Measurements from ENCODE around the gene CASK.
"Not testable (repeated sequence)": the region's sequence is repeated elsewhere in the genome, so short reads cannot be mapped to it uniquely, and the experiment has no call there.

The CASK gene

DNA sequence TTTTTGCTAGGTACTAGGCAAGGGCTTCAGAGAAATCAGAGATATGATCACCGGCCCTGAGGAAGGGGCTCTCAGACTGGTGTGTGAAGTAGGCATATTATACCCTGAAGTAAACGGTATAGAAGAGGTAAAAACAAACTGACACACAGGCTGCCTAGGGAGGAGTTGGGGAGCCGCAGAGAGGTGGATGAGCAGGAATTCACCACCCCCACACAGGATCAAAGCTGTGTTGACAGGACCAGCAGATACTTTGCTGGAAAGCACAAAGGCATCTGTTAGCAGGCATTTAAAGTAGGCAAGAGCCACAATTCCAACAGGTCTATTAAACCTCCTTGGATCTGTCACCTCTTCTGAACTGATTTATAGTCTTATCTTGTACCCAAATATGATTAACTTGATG is 306.4 kb downstream of the CASK start:
- H3K27me3 ChIP-seq (ENCODE audit: low read depth, low read length), result no peaks in the 10 kb centered on the region
- no peaks in the 10 kb centered on the region for H3K9me3 ChIP-seq (ENCODE audit: control insufficient read depth in 1 of 2, low read length in 2 of 2)
- no peak overlapping the region for H3K4me3 ChIP-seq (ENCODE audit: low read depth in 1 of 2, low read length in 2 of 2)
- H3K36me3 ChIP-seq (ENCODE audit: control insufficient read depth in 1 of 2, insufficient read depth in 2 of 2, low read length in 2 of 2), result no peaks in the 10 kb centered on the region
- H3K4me1 ChIP-seq (ENCODE audit: control insufficient read depth in 1 of 2, insufficient read depth in 2 of 2, low read length in 2 of 2), result no peaks in the 10 kb centered on the region
- H3K27ac ChIP-seq (ENCODE audit: low read length), result no peak overlapping the region

DNA sequence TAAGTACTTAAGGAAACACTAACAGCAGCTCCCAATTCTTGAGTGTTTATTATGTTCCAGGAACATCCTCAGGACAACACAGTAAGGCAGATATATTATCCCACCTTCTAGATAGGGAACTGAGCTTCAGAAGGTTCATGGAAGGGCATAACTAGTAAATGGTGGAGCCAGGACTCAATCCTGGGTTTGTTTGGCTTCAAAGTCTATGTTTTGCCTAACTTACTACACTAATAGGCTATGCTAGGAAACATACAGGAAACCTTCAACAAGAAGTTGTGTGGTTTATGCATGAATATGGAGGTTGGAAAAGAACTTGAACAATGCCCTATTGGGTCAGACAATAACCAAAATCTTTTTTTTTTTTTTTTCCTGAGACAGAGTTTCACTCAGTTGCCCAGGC is 307.1 kb downstream of the CASK start:
- H3K4me1 ChIP-seq (ENCODE audit: control insufficient read depth in 1 of 2, insufficient read depth in 2 of 2, low read length in 2 of 2), result no peaks in the 10 kb centered on the region
- no peaks in the 10 kb centered on the region for H3K36me3 ChIP-seq (ENCODE audit: control insufficient read depth in 1 of 2, insufficient read depth in 2 of 2, low read length in 2 of 2)
- H3K9me3 ChIP-seq (ENCODE audit: control insufficient read depth in 1 of 2, low read length in 2 of 2), result no peaks in the 10 kb centered on the region
- H3K27me3 ChIP-seq (ENCODE audit: low read depth, low read length), result no peaks in the 10 kb centered on the region
- no peak overlapping the region for H3K4me3 ChIP-seq (ENCODE audit: low read depth in 1 of 2, low read length in 2 of 2)
- no peak overlapping the region for H3K27ac ChIP-seq (ENCODE audit: low read length)

DNA sequence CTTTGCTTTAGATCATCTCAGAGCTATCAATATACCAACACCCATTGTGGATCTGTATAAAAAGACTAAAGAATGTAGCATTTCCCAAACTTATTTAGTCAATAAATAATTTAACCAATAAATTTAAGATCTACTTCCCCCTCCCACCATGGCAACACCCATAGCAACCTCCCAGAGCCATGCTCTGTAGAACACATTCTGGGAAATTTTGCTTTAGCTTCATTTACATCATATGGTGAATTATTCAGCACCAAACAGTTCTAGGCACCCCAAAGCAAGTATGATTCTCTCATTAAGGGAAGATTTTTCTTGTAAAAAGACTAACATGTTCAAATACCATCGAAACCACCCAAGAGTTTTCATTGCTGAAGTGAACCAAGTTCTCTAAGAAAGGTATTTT is 315.1 kb downstream of the CASK start:
- Histone ChIP-seq H3K9me3 (ENCODE audit: control insufficient read depth in 1 of 2, low read length in 2 of 2) (no peaks in the 10 kb centered on the region), H3K27me3 (ENCODE audit: low read depth, low read length) (no peaks in the 10 kb centered on the region), H3K4me3 (ENCODE audit: low read depth in 1 of 2, low read length in 2 of 2) (no peak overlapping the region), H3K36me3 (ENCODE audit: control insufficient read depth in 1 of 2, insufficient read depth in 2 of 2, low read length in 2 of 2) (no peaks in the 10 kb centered on the region), H3K4me1 (ENCODE audit: control insufficient read depth in 1 of 2, insufficient read depth in 2 of 2, low read length in 2 of 2) (peaks cover 0 to 3% of the 10 kb centered on the region in 2 donors), H3K27ac (ENCODE audit: low read length) (no peak overlapping the region)

DNA sequence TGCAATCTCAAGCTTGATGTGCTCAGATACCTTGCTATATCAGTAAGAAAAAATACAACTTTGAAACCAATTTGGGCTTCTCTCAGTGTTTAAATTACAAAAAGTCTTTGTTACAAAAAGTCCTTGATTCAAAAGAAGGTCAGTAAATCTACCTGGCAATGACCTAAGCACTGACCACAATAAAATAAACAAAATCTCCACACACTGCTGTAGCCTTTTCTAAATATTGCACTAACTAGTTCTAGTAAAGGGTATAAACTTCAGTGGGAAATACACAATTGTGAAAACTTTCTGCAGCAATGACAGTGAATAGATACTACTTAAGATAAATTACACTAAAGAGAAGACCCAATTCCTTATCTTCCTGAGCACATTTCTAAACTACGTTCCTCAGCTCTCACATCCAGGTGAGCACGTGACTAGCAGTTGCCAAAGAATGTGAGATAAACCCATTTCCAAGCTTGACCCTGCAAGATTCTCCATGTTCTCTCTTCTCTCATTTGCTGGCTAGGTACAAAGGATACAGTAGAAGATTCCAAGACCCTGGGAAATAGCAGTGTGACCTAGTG is 316.0 kb downstream of the CASK start:
- peaks cover 0 to 3% of the 10 kb centered on the region in 2 donors for H3K4me1 ChIP-seq (ENCODE audit: control insufficient read depth in 1 of 2, insufficient read depth in 2 of 2, low read length in 2 of 2)
- no peaks in the 10 kb centered on the region for H3K36me3 ChIP-seq (ENCODE audit: control insufficient read depth in 1 of 2, insufficient read depth in 2 of 2, low read length in 2 of 2)
- H3K9me3 ChIP-seq (ENCODE audit: control insufficient read depth in 1 of 2, low read length in 2 of 2), result no peaks in the 10 kb centered on the region
- no peak overlapping the region for H3K27ac ChIP-seq (ENCODE audit: low read length)
- H3K27me3 ChIP-seq (ENCODE audit: low read depth, low read length), result no peaks in the 10 kb centered on the region
- no peak overlapping the region for H3K4me3 ChIP-seq (ENCODE audit: low read depth in 1 of 2, low read length in 2 of 2)

DNA sequence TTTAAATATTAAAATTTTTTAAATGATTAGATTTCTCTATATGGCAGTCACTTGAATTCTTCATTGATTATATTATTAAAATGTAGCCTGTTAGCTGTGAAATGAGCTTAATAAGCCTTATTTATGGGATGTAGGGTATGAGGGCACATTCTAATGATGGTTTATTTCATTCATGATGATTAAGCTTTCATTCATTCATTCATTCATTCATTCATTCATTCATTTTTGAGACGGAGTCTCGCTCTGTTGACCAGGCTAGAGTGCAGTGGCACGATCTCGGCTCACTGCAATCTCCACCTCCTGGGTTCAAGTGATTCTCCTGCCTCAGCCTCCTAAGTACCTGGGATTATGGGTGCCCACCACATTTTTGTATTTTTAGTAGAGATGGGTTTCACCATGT is 317.3 kb downstream of the CASK start:
- not testable (repeated sequence) for H3K36me3 ChIP-seq (ENCODE audit: control insufficient read depth in 1 of 2, insufficient read depth in 2 of 2, low read length in 2 of 2); H3K9me3 ChIP-seq (ENCODE audit: control insufficient read depth in 1 of 2, low read length in 2 of 2); H3K27ac ChIP-seq (ENCODE audit: low read length); H3K27me3 ChIP-seq (ENCODE audit: low read depth, low read length); H3K4me3 ChIP-seq (ENCODE audit: low read depth in 1 of 2, low read length in 2 of 2); H3K4me1 ChIP-seq (ENCODE audit: control insufficient read depth in 1 of 2, insufficient read depth in 2 of 2, low read length in 2 of 2)

DNA sequence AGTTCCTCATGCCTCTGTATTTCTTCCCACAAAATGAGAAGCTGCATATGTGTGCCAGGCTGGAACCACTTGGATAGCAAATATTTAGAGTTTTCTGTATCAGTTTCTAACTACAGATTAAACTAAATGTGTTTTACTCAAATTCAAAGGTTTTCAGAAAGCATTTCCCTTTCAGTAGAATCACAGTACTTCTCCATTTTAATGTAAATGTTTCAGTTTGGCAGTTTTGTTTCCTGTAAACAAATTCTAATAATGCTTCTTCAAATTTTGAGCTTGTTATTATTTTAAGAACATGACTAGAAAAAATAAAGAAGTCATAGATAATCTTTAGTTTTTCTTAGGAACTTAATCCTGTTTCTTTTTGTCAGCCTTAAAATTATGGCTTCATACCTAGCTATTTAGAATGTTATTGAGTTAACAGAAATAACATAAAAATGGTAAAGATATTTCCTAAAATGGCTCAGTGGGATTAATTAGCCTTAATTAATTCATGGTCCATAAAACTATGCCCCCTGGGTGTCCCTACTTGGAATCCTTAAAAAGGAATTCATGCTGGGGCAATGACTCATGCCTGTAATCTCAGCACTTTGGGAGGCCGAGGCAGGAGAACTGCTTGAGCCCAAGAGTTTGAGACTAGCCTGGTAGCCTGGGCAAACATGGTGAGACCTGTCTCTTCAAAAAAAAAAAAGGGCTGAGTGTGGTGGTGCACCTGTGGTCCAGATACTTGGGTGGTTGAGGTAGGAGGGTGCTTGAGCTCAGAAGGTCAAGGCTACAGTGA is 318.4 kb downstream of the CASK start:
- no peaks in the 10 kb centered on the region for H3K9me3 ChIP-seq (ENCODE audit: control insufficient read depth in 1 of 2, low read length in 2 of 2)
- no peak overlapping the region for H3K27ac ChIP-seq (ENCODE audit: low read length)
- H3K36me3 ChIP-seq (ENCODE audit: control insufficient read depth in 1 of 2, insufficient read depth in 2 of 2, low read length in 2 of 2), result no peaks in the 10 kb centered on the region
- H3K4me3 ChIP-seq (ENCODE audit: low read depth in 1 of 2, low read length in 2 of 2), result no peak overlapping the region
- H3K27me3 ChIP-seq (ENCODE audit: low read depth, low read length), result no peaks in the 10 kb centered on the region
- peaks cover 0 to 3% of the 10 kb centered on the region in 2 donors for H3K4me1 ChIP-seq (ENCODE audit: control insufficient read depth in 1 of 2, insufficient read depth in 2 of 2, low read length in 2 of 2)

DNA sequence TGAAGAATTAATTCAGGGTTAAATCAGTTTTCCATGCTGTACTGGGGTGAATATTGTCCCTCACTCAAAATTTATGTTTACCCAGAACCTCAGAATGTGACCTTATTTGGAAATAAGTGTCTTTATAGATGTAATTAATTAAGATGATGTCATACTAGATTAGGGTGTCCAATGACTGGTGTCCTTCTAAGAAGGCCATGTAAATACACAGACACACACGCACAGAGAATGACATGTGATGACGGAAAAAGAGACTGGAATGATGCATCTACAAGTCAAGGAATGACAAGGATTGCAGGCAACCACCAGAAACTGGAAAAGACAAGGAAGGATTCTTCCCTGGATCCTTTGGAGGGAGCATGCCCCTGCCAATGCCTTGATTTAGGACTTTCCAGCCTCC is 319.2 kb downstream of the CASK start:
- no peak overlapping the region for H3K27ac ChIP-seq (ENCODE audit: low read length)
- H3K9me3 ChIP-seq (ENCODE audit: control insufficient read depth in 1 of 2, low read length in 2 of 2), result no peaks in the 10 kb centered on the region
- H3K36me3 ChIP-seq (ENCODE audit: control insufficient read depth in 1 of 2, insufficient read depth in 2 of 2, low read length in 2 of 2), result peaks cover 0 to under 1% of the 10 kb centered on the region in 2 donors
- no peaks in the 10 kb centered on the region for H3K27me3 ChIP-seq (ENCODE audit: low read depth, low read length)
- peaks cover 0 to 3% of the 10 kb centered on the region in 2 donors for H3K4me1 ChIP-seq (ENCODE audit: control insufficient read depth in 1 of 2, insufficient read depth in 2 of 2, low read length in 2 of 2)
- no peak overlapping the region for H3K4me3 ChIP-seq (ENCODE audit: low read depth in 1 of 2, low read length in 2 of 2)

DNA sequence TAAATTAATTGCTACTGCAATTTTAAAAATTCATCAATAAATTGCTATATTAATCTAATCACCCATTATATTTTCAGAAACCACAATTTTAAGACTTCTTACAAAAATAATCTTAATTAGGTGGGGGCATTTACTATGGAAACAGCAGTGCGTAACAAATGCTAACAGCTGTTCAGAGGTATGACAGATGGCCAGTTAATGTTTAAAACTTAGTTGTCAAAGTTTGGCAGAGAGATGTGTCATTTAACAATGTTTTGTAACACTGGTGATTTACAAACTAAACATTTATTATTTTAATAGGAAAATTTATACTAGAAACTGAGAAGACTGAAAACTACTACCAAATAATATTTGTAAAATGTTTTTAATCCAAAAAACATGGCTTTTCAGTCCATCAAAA is 319.8 kb downstream of the CASK start:
- Histone ChIP-seq H3K4me3 (ENCODE audit: low read depth in 1 of 2, low read length in 2 of 2) (no peak overlapping the region), H3K4me1 (ENCODE audit: control insufficient read depth in 1 of 2, insufficient read depth in 2 of 2, low read length in 2 of 2) (peaks cover 0 to 3% of the 10 kb centered on the region in 2 donors), H3K36me3 (ENCODE audit: control insufficient read depth in 1 of 2, insufficient read depth in 2 of 2, low read length in 2 of 2) (peaks cover 0 to 3% of the 10 kb centered on the region in 2 donors), H3K27me3 (ENCODE audit: low read depth, low read length) (no peaks in the 10 kb centered on the region), H3K27ac (ENCODE audit: low read length) (no peak overlapping the region), H3K9me3 (ENCODE audit: control insufficient read depth in 1 of 2, low read length in 2 of 2) (no peaks in the 10 kb centered on the region)

DNA sequence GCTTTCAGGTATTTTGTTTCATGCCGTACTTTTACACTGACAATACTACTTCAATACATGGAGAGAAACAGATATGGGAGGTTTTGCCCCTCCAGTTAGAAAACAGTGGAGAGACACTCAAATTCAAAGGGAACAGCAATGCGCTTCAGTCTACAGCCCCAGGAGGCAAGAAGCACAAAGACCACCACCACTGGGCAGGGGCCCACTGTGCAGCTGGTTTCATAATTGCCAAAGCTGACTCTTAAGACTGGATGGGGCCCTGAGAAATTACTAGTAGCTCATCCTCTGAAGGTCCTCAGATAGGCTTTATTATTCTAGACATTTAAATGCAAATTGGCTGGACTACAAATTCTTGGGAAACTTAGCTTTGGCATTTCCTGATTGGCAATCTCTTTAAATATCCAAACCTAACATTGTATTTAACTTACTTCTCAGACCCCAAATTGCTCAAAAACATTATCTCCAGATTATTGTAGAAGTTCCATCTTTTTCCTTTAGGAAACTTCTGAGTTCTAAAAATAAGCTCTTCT is 320.5 kb downstream of the CASK start:
- no peak overlapping the region for H3K27ac ChIP-seq (ENCODE audit: low read length)
- peaks cover 0 to 3% of the 10 kb centered on the region in 2 donors for H3K36me3 ChIP-seq (ENCODE audit: control insufficient read depth in 1 of 2, insufficient read depth in 2 of 2, low read length in 2 of 2)
- H3K27me3 ChIP-seq (ENCODE audit: low read depth, low read length), result no peaks in the 10 kb centered on the region
- no peaks in the 10 kb centered on the region for H3K9me3 ChIP-seq (ENCODE audit: control insufficient read depth in 1 of 2, low read length in 2 of 2)
- no peak overlapping the region for H3K4me3 ChIP-seq (ENCODE audit: low read depth in 1 of 2, low read length in 2 of 2)
- H3K4me1 ChIP-seq (ENCODE audit: control insufficient read depth in 1 of 2, insufficient read depth in 2 of 2, low read length in 2 of 2), result peaks cover 0 to 3% of the 10 kb centered on the region in 2 donors

DNA sequence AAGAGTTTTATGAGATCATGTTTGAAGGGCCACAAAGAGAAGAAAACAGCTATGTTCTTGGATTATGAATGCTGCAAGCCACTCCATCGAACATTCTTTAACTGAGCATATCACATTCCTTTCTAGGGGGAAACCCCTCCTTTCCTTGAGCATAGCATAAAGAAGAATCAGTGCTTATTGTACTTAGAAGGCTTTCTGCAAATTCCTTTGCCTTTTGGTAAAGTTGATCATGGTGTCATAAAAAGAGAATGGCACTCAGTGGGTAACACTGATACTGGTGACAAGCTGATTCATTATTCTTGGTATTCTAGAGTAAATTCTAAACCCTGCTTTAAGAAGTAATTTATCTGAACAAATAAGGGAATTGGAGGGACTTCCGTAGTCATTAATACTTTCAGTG is 323.1 kb downstream of the CASK start:
- Histone ChIP-seq H3K27ac (ENCODE audit: low read length) (no peak overlapping the region), H3K36me3 (ENCODE audit: control insufficient read depth in 1 of 2, insufficient read depth in 2 of 2, low read length in 2 of 2) (peaks cover 0 to 3% of the 10 kb centered on the region in 2 donors), H3K27me3 (ENCODE audit: low read depth, low read length) (no peaks in the 10 kb centered on the region), H3K4me1 (ENCODE audit: control insufficient read depth in 1 of 2, insufficient read depth in 2 of 2, low read length in 2 of 2) (peaks cover 0 to 3% of the 10 kb centered on the region in 2 donors), H3K9me3 (ENCODE audit: control insufficient read depth in 1 of 2, low read length in 2 of 2) (no peaks in the 10 kb centered on the region), H3K4me3 (ENCODE audit: low read depth in 1 of 2, low read length in 2 of 2) (no peak overlapping the region)

DNA sequence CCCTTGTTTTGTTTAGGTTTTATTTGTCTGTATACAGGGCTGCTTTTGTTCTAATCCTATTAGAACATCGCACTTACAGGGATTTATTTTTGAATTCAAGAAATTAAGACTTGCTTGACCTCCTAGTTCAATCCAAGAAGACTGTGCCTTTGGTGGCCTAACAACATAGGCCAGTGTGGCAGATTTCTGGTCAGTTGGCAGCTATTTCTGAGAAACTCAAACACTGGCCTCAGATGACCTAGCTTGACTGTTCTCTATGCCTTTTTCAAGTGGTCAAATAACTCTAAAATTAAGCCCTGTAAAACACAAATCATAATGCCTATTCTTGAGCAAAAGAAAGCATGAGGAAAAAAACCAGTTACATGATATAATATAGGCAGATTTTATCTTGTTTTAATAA is 323.8 kb downstream of the CASK start:
- no peaks in the 10 kb centered on the region for H3K27me3 ChIP-seq (ENCODE audit: low read depth, low read length)
- no peaks in the 10 kb centered on the region for H3K9me3 ChIP-seq (ENCODE audit: control insufficient read depth in 1 of 2, low read length in 2 of 2)
- H3K4me1 ChIP-seq (ENCODE audit: control insufficient read depth in 1 of 2, insufficient read depth in 2 of 2, low read length in 2 of 2), result peaks cover 0 to 3% of the 10 kb centered on the region in 2 donors
- H3K27ac ChIP-seq (ENCODE audit: low read length), result no peak overlapping the region
- no peak overlapping the region for H3K4me3 ChIP-seq (ENCODE audit: low read depth in 1 of 2, low read length in 2 of 2)
- peaks cover 0 to 3% of the 10 kb centered on the region in 2 donors for H3K36me3 ChIP-seq (ENCODE audit: control insufficient read depth in 1 of 2, insufficient read depth in 2 of 2, low read length in 2 of 2)

Measured in muscle layer of duodenum (tissue), 2 donors.